ENCODE measurements around the gene FOS. TPM values are rescaled to one million over a fixed set of nuclear protein-coding genes. Genes with fewer than 3 reads are reported as not detected.
A peak's percentile ranks its signal among the peaks of the same experiment; 100 is the strongest.

The FOS gene
- total and polyA plus RNA-seq, 2 experiments from 2014 or later = 47.3 to 54.8 TPM

DNA sequence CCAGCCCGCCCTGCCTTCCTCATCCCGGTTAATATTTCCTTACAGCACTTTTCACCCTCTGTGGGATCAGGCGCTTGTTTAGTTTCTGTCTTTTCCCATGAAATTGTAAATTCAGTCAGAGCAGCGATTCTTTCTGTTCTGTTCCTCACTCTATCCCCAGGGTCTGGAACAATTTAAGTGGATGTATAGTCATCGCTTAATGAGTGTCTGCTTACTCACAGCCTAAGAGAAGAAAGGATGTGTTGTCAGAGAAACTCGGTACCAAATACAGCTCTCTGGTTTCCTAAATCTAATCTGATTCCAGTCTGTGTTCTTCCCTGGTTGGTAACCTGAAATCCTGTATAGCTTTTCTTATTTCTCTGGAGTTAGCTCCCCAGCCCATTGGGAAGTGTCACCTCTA lies 44.9 kb downstream of the FOS start:
- Histone ChIP-seq H3K4me1 (ENCODE audit: insufficient read depth) (no peaks in the 10 kb centered on the region), H3K4me3 (no peak overlapping the region), H3K27ac (ENCODE audit: low read depth) (no peak overlapping the region), H4K20me1 (replicated peaks; ENCODE audit: insufficient read depth) (no peaks in the 10 kb centered on the region), H3K4me2 (no peak overlapping the region), H3K36me3 (ENCODE audit: insufficient read depth) (no peaks in the 10 kb centered on the region), H3K79me2 (replicated peaks; ENCODE audit: insufficient read depth) (no peaks in the 10 kb centered on the region), H3K27me3 (ENCODE audit: insufficient read depth) (no peaks in the 10 kb centered on the region), H2AFZ (0 out of 2 replicates have a peak overlapping the region, but pooled peaks have one; percentile 89), H3K9me2 (ENCODE audit: insufficient read depth) (no peaks in the 10 kb centered on the region), H3F3A (replicated peaks; ENCODE audit: low read depth) (no peaks in the 10 kb centered on the region)
- no peak for ATAC-seq
- no peak overlapping the region for H3K4me3 Mint-ChIP-seq
- 0 out of 2 replicates have a peak overlapping the region, but pooled peaks have one; percentile 24 for H3K27ac Mint-ChIP-seq
- H3K36me3 Mint-ChIP-seq (ENCODE audit: low read depth) = no peaks in the 10 kb centered on the region
- no peaks in the 10 kb centered on the region for H3K9me3 Mint-ChIP-seq
- no peak for DNase-seq (ENCODE audit: low spot score)
- TF ChIP-seq NANOG (IDR thresholded peaks at IDR 0.05; ENCODE audit: borderline replicate concordance) (no peak), ZNF331 (CRISPR knock-in tag; IDR thresholded peaks at IDR 0.05; ENCODE audit: low read depth) (no peak), CREB1 (CRISPR knock-in tag; IDR thresholded peaks at IDR 0.05; ENCODE audit: low read depth) (no peak), CTCF (conservative IDR thresholded peaks at IDR 0.05; ENCODE audit: low read depth in 2 of 2) (no peak), STAT1 (IDR thresholded peaks at IDR 0.05; ENCODE audit: unreplicated experiment) (no peak), EZH2 (IDR thresholded peaks at IDR 0.05; ENCODE audit: low read depth, unreplicated experiment) (no peak), POLR2AphosphoS5 (IDR thresholded peaks at IDR 0.05; ENCODE audit: low read depth) (no peak), REST (IDR thresholded peaks at IDR 0.05; ENCODE audit: unreplicated experiment) (no peak), JUNB (IDR thresholded peaks at IDR 0.05; ENCODE audit: unreplicated experiment) (no peak), EZH2phosphoT487 (IDR thresholded peaks at IDR 0.05; ENCODE audit: unreplicated experiment) (no peak), ZNF114 (CRISPR knock-in tag; IDR thresholded peaks at IDR 0.05) (no peak)
- TF ChIP-seq, protein P1, sequence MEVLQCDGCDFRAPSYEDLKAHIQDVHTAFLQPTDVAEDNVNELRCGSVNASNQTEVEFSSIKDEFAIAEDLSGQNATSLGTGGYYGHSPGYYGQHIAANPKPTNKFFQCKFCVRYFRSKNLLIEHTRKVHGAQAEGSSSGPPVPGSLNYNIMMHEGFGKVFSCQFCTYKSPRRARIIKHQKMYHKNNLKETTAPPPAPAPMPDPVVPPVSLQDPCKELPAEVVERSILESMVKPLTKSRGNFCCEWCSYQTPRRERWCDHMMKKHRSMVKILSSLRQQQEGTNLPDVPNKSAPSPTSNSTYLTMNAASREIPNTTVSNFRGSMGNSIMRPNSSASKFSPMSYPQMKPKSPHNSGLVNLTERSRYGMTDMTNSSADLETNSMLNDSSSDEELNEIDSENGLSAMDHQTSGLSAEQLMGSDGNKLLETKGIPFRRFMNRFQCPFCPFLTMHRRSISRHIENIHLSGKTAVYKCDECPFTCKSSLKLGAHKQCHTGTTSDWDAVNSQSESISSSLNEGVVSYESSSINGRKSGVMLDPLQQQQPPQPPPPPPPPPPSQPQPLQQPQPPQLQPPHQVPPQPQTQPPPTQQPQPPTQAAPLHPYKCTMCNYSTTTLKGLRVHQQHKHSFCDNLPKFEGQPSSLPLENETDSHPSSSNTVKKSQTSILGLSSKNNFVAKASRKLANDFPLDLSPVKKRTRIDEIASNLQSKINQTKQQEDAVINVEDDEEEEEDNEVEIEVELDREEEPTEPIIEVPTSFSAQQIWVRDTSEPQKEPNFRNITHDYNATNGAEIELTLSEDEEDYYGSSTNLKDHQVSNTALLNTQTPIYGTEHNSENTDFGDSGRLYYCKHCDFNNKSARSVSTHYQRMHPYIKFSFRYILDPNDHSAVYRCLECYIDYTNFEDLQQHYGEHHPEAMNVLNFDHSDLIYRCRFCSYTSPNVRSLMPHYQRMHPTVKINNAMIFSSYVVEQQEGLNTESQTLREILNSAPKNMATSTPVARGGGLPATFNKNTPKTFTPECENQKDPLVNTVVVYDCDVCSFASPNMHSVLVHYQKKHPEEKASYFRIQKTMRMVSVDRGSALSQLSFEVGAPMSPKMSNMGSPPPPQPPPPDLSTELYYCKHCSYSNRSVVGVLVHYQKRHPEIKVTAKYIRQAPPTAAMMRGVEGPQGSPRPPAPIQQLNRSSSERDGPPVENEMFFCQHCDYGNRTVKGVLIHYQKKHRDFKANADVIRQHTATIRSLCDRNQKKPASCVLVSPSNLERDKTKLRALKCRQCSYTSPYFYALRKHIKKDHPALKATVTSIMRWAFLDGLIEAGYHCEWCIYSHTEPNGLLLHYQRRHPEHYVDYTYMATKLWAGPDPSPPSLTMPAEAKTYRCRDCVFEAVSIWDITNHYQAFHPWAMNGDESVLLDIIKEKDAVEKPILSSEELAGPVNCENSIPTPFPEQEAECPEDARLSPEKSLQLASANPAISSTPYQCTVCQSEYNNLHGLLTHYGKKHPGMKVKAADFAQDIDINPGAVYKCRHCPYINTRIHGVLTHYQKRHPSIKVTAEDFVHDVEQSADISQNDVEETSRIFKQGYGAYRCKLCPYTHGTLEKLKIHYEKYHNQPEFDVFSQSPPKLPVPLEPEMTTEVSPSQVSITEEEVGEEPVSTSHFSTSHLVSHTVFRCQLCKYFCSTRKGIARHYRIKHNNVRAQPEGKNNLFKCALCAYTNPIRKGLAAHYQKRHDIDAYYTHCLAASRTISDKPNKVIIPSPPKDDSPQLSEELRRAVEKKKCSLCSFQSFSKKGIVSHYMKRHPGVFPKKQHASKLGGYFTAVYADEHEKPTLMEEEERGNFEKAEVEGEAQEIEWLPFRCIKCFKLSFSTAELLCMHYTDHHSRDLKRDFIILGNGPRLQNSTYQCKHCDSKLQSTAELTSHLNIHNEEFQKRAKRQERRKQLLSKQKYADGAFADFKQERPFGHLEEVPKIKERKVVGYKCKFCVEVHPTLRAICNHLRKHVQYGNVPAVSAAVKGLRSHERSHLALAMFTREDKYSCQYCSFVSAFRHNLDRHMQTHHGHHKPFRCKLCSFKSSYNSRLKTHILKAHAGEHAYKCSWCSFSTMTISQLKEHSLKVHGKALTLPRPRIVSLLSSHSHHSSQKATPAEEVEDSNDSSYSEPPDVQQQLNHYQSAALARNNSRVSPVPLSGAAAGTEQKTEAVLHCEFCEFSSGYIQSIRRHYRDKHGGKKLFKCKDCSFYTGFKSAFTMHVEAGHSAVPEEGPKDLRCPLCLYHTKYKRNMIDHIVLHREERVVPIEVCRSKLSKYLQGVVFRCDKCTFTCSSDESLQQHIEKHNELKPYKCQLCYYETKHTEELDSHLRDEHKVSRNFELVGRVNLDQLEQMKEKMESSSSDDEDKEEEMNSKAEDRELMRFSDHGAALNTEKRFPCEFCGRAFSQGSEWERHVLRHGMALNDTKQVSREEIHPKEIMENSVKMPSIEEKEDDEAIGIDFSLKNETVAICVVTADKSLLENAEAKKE (CRISPR knock-in tag; IDR thresholded peaks at IDR 0.05) = no peak
- TF ChIP-seq, protein P2, sequence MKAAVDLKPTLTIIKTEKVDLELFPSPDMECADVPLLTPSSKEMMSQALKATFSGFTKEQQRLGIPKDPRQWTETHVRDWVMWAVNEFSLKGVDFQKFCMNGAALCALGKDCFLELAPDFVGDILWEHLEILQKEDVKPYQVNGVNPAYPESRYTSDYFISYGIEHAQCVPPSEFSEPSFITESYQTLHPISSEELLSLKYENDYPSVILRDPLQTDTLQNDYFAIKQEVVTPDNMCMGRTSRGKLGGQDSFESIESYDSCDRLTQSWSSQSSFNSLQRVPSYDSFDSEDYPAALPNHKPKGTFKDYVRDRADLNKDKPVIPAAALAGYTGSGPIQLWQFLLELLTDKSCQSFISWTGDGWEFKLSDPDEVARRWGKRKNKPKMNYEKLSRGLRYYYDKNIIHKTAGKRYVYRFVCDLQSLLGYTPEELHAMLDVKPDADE (IDR thresholded peaks at IDR 0.05) = no peak
- H3K27me3 Mint-ChIP-seq (ENCODE audit: insufficient read depth, low read depth, poor library complexity) = peaks cover 4% of the 10 kb centered on the region
- H3K4me1 Mint-ChIP-seq = peaks cover 8% of the 10 kb centered on the region; the same call in 2 of the 3 replicates

Data from GM23338 (cell line).